Tibial nerve (tissue), 3 donors: Measurements from ENCODE around the gene EPB41L1.

Experiments
- POLR2A ChIP-seq, 2 donors: fragments of 450-650 bp; IDR thresholded peaks; one replicate each; pipeline ENCODE4 v1.6.1; 2017; ENCODE audit warnings: antibody characterized with exemption in 2 of 2, mild to moderate bottlenecking in 2 of 2, moderate library complexity in 2 of 2
- TF ChIP-seq, protein P1 (sequence below), 5 experiments: fragments of 200-600 bp in 3 of 5; fragments of 450-650 bp in 2 of 5; sonication (generic) in 3 of 5; IDR thresholded peaks; one replicate each; pipeline ENCODE4 v1.5.1; 2016 to 2019; ENCODE audit warnings: antibody characterized with exemption in 5 of 5, mild to moderate bottlenecking in 3 of 5, moderate library complexity in 2 of 5

- TF ChIP-seq, protein P1, sequence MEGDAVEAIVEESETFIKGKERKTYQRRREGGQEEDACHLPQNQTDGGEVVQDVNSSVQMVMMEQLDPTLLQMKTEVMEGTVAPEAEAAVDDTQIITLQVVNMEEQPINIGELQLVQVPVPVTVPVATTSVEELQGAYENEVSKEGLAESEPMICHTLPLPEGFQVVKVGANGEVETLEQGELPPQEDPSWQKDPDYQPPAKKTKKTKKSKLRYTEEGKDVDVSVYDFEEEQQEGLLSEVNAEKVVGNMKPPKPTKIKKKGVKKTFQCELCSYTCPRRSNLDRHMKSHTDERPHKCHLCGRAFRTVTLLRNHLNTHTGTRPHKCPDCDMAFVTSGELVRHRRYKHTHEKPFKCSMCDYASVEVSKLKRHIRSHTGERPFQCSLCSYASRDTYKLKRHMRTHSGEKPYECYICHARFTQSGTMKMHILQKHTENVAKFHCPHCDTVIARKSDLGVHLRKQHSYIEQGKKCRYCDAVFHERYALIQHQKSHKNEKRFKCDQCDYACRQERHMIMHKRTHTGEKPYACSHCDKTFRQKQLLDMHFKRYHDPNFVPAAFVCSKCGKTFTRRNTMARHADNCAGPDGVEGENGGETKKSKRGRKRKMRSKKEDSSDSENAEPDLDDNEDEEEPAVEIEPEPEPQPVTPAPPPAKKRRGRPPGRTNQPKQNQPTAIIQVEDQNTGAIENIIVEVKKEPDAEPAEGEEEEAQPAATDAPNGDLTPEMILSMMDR (IDR thresholded peaks at IDR 0.05) = no peak
- TF ChIP-seq POLR2A (IDR thresholded peaks at IDR 0.05) = no peak
Observed at GRCh38 chr20:36128463-36129159, 25.9 kb upstream of the EPB41L1 start.
